Measurements from ENCODE around the gene CD33. TPM values are rescaled to one million over a fixed set of nuclear protein-coding genes. Genes with fewer than 3 reads are reported as not detected.

The CD33 gene
- total and polyA plus RNA-seq, 10 donors = 9.6 to 77.8 (median 54.7) TPM

GRCh38 chr19:51272183-51272810 lies 47.4 kb downstream of the CD33 start:
- Histone ChIP-seq H3K4me1 (peaks cover 0 to 11% (median 0%) of the 10 kb centered on the region in 6 donors), H3K27ac (no peak overlapping the region), H3K4me3 (no peak overlapping the region), H3K9me3 (no peaks in the 10 kb centered on the region), H3K27me3 (replicated peaks in 1 of 7) (peaks cover 0 to 13% (median 0%) of the 10 kb centered on the region in 7 donors), H3K36me3 (no peaks in the 10 kb centered on the region)
- intact Hi-C loops (cut with DNase I; ENCODE audit: low total_unique reads) = no loop called here
- DNase-seq = peak; percentile 80
- 39 to 50% (median 41%) methylated on average over 6 of the region's 6 CpGs for WGBS, 5 donors
- TF ChIP-seq POLR2AphosphoS5 (IDR thresholded peaks at IDR 0.05) (no peak), POLR2A (IDR thresholded peaks at IDR 0.05) (no peak), CTCF (IDR thresholded peaks at IDR 0.05 in 8 of 11, conservative IDR thresholded peaks at IDR 0.05 in 3 of 11) (no peak)

GRCh38 chr19:51274049-51274770 lies 49.3 kb downstream of the CD33 start:
- Histone ChIP-seq H3K27ac (no peak overlapping the region), H3K4me3 (no peak overlapping the region), H3K27me3 (replicated peaks in 1 of 7) (peaks cover 0 to 31% (median 0%) of the 10 kb centered on the region in 7 donors), H3K4me1 (peaks cover 0 to 11% (median 0%) of the 10 kb centered on the region in 6 donors), H3K9me3 (no peaks in the 10 kb centered on the region), H3K36me3 (no peaks in the 10 kb centered on the region)
- intact Hi-C loops (cut with DNase I; ENCODE audit: low total_unique reads) = no loop called here
- no peak for DNase-seq
- TF ChIP-seq POLR2AphosphoS5 (IDR thresholded peaks at IDR 0.05) = no peak
- TF ChIP-seq POLR2A (IDR thresholded peaks at IDR 0.05) = no peak
- TF ChIP-seq CTCF (IDR thresholded peaks at IDR 0.05 in 8 of 11, conservative IDR thresholded peaks at IDR 0.05 in 3 of 11) = no peak
- 77 to 89% (median 86%) methylated on average over 8 of the region's 8 CpGs for WGBS, 5 donors

GRCh38 chr19:51277112-51277511 lies 52.2 kb downstream of the CD33 start:
- intact Hi-C loops (cut with DNase I; ENCODE audit: low total_unique reads) = no loop called here
- WGBS, 5 donors = 57 to 72% (median 62%) methylated on average over 3 of the region's 3 CpGs
- H3K27ac ChIP-seq = no peak overlapping the region

More at GRCh38 chr19:51277112-51277511, 52.2 kb downstream of the CD33 start:
- no peaks in the 10 kb centered on the region for H3K36me3 ChIP-seq
- DNase-seq = no peak
- TF ChIP-seq CTCF (IDR thresholded peaks at IDR 0.05 in 8 of 11, conservative IDR thresholded peaks at IDR 0.05 in 3 of 11) = no peak
- no peak for TF ChIP-seq POLR2AphosphoS5 (IDR thresholded peaks at IDR 0.05)
- no peak for TF ChIP-seq POLR2A (IDR thresholded peaks at IDR 0.05)
- H3K27me3 ChIP-seq (replicated peaks in 1 of 7) = peaks cover 0 to 39% (median 0%) of the 10 kb centered on the region in 7 donors
- H3K4me1 ChIP-seq = peaks cover 0 to 8% (median 0%) of the 10 kb centered on the region in 6 donors
- no peak overlapping the region for H3K4me3 ChIP-seq
- H3K9me3 ChIP-seq = peaks cover 0 to 12% (median 3%) of the 10 kb centered on the region in 8 donors
